ENCODE measurements around the gene APOL1.

GRCh38 chr22:36259615-36260300, 6.8 kb downstream of the APOL1 start:
- no peak for TF ChIP-seq CTCF (IDR thresholded peaks at IDR 0.05; ENCODE audit: low read length)
- no peak for TF ChIP-seq EZH2 (optimal IDR thresholded peaks at IDR 0.05; ENCODE audit: low read depth, low read length)
- TF ChIP-seq EZH2phosphoT487 (IDR thresholded peaks at IDR 0.05; ENCODE audit: low read length) = no peak

Data from MM.1S (cell line).